SJCRH30 (cell line): Measurements from ENCODE around the gene SLC25A14. TPM values are rescaled to one million over a fixed set of nuclear protein-coding genes. Genes with fewer than 3 reads are reported as not detected.
"Not testable (repeated sequence)": the region's sequence is repeated elsewhere in the genome, so short reads cannot be mapped to it uniquely, and the experiment has no call there.

Experiments used
- DNase-seq, 2 experiments: peaks; one replicate each; pipeline ENCODE4 v3.0.0-alpha.2; 2015 to 2020
- H3K27ac ChIP-seq: fragments of 250-450 bp; sonication (Bioruptor Pico); 2 replicates; pipeline ENCODE4 v1.5.1; 2020; ENCODE audit warnings: mild to moderate bottlenecking, moderate library complexity
- H3K27me3 ChIP-seq: fragments of 250-450 bp; sonication (Bioruptor Pico); 2 replicates; pipeline ENCODE4 v1.5.1; 2020; ENCODE audit warnings: mild to moderate bottlenecking, moderate library complexity
- H3K36me3 ChIP-seq: fragments of 250-450 bp; sonication (Bioruptor Pico); 2 replicates; pipeline ENCODE4 v1.5.1; 2020; ENCODE audit warnings: mild to moderate bottlenecking, moderate library complexity
- H3K4me1 ChIP-seq: fragments of 250-450 bp; sonication (Bioruptor Pico); 2 replicates; pipeline ENCODE4 v1.5.1; 2020; ENCODE audit warnings: mild to moderate bottlenecking, moderate library complexity
- H3K4me3 ChIP-seq: fragments of 250-450 bp; sonication (Bioruptor Pico); 2 replicates; pipeline ENCODE4 v1.5.1; 2020; ENCODE audit warnings: mild to moderate bottlenecking, moderate library complexity
- H3K9me3 ChIP-seq: fragments of 250-450 bp; sonication (Bioruptor Pico); replicated peaks from 2 replicates; pipeline ENCODE4 v1.5.1; 2020; ENCODE audit warnings: mild to moderate bottlenecking, moderate library complexity
- total RNA-seq: library from RNA; depleted of rRNA; stranded (reverse); fragments of >200 nt; shearing (Covaris generic); gene quantifications from 2 replicates; pipeline ENCODE4 v1.2.3, GENCODE V29; 2014; rRNA removed

The SLC25A14 gene, protein sequence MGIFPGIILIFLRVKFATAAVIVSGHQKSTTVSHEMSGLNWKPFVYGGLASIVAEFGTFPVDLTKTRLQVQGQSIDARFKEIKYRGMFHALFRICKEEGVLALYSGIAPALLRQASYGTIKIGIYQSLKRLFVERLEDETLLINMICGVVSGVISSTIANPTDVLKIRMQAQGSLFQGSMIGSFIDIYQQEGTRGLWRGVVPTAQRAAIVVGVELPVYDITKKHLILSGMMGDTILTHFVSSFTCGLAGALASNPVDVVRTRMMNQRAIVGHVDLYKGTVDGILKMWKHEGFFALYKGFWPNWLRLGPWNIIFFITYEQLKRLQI
- total RNA-seq: 13.9 and 17.8 TPM in 2 replicates

DNA sequence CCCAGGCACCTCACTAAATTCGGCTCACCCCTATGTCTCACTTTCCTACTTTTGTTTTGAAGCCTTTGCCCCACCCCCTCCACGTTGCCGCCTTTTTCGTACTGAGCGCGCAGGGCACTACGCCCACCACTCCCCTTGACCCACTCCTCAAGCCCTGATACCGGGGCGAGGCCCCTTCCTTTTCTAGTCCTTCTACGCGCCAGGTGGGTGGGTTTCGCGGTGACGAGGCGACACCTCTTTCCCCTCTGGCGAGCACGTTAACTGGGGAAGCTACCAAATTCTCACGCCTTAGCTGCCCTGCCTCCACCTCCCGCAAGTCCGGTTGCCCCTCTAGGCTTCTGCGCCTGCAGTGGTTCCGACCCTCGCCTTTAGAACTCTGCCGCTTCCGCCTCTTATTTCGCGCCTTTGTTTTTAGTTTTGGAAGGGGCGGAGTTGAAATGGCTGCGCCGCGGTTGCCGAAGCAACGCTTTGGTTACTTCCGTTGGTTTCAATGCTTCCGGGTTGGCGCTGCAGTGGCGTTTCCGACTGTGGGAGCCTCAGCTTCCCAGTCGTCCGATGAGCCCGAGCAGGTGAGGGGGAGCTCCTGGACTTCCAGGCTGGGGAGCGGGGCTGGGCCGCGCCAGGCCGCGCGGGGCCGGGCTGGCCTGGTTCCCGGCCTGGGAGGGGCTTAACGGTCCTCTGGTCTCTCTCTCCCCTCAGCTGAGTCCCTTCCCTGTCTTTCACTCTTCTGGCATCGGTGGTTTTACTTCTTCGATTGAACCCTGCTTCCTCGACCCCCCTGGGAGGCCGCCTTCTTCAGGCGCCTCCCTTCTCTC lies at the start of gene SLC25A14:
Gene SLC25A14, plus strand, starts transcription at position 512 of the 815 bp plus-strand sequence. CDS start 360 bp downstream, outside the sequence.
- peak; percentile 88 to 89 for DNase-seq
- Histone ChIP-seq H3K36me3 (no peaks in the 10 kb centered on the region), H3K27ac (peak within 1 kb of the TSS; percentile 85), H3K9me3 (no peaks in the 10 kb centered on the region), H3K4me1 (peaks cover 3% of the 10 kb centered on the region; the same call in 1 of the 2 replicates), H3K27me3 (no peaks in the 10 kb centered on the region), H3K4me3 (peak within 1 kb of the TSS; percentile 73)

DNA sequence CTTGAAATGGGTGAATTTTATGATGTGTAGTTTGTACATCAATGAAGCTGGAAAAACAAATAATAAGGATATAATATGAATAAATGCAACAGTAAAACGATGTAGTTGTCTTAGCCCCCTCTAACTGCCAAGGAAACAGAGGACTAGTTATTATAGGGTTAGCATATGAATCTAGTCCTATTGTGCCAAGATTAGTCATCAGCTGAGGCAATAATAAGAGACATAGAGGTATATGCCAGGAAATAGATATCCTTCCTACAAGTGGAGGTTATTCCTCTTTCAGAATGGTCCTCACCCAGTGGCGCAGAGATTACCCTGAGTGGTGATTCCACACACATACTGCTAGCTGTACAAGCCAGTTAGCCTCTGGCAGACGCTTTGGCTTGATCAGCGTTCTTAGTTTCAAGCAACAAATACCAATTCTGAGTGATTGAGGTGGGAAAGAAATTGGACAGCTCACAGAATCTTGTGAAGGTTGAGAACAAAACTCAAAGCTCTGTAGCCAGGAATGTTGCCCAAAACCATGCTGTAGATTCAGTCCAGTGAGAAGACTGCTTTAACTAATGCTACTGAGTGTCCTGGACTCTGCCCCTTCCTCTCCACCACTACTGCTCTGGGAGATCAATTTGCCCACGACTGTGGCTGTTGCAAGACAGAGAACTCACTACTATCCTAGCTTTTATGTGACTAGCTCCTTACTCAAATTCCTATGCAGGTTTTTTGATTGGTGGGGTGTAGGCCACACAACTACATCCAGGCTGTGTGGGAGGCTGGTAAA lies 44.0 kb upstream of the SLC25A14 start:
- no peak for DNase-seq
- no peaks in the 10 kb centered on the region for H3K27me3 ChIP-seq
- H3K36me3 ChIP-seq: no peaks in the 10 kb centered on the region
- H3K4me3 ChIP-seq: no peak overlapping the region
- no peaks in the 10 kb centered on the region for H3K4me1 ChIP-seq
- H3K27ac ChIP-seq: no peak overlapping the region
- no peaks in the 10 kb centered on the region for H3K9me3 ChIP-seq

DNA sequence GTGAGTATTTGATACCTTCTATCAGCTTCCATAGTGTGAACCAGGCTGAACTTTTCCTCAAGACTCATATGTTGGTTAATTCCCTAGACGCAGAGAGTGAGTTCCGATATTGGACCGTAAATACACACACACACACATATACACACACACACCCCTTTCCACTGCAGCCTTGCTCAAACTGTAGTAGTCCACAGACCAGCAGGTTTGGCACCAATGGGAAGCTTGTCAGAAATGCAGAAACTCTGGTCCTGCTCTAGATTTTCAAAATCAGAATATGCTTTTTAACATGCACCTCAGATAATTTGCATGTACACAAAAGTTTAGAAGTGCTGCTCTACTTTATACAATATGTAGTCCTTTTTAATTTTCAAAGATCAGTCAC lies 43.4 kb upstream of the SLC25A14 start:
- H3K4me3 ChIP-seq: no peak overlapping the region
- no peaks in the 10 kb centered on the region for H3K9me3 ChIP-seq
- H3K4me1 ChIP-seq: no peaks in the 10 kb centered on the region
- H3K27ac ChIP-seq: no peak overlapping the region
- DNase-seq: no peak
- H3K36me3 ChIP-seq: no peaks in the 10 kb centered on the region
- no peaks in the 10 kb centered on the region for H3K27me3 ChIP-seq

DNA sequence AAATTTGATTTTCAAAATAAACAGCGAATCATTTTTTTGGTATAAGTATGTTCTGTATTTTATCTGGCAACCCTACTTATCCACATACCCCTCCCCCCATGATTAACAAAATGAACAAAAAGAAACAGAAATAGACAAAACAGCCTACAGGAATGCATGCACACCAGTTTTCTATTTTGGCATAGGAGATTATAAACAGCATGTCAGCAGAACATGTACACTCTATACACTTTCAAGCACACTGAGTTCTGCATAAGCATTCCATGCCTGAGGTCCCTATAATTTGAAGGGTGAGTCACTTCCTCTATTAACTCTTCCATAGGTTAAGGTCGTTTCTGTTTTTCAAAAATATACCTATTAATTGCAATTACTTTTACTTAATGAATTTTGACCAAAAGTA lies 43.0 kb upstream of the SLC25A14 start:
- H3K9me3 ChIP-seq: no peaks in the 10 kb centered on the region
- H3K36me3 ChIP-seq: no peaks in the 10 kb centered on the region
- no peaks in the 10 kb centered on the region for H3K4me1 ChIP-seq
- H3K4me3 ChIP-seq: no peak overlapping the region
- H3K27me3 ChIP-seq: no peaks in the 10 kb centered on the region
- H3K27ac ChIP-seq: no peak overlapping the region
- DNase-seq: no peak

DNA sequence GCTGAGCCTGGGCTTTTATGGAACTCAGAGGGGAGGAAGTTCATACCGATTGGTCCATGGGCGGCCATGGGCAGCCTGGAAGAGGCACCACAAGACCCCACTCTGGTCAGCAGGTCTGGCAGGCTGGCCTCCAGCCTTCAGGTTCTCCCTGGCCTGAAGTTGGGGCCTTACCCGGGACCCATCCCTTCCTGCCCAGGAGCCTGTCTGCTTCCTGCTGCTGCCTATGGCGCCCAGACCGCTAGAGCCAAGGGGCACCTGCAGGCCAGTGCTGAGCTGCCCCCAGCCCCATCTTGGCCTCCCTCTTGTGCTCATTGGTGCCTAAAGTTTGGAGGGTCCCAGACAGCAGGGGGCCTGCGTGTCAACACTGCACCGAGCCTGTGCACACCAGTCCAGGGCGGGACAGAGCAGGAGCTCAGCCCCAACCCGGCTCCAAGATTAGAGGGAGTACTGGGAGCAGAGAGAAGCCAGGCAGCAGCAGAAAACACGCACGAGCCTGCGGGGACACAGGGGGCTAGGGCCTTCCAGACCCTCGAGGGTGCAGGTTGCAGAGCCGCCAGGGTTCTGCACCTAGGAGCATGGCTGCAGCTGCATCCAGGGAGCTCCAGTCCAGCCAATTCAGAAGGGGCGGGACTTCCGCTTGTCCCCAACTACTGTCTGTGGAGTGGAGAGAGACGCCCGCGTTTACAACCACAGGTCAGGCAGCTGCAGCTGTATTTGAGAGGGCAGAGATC lies 40.3 kb upstream of the SLC25A14 start:
- peak overlapping the region; percentile 33 for H3K4me3 ChIP-seq
- H3K27ac ChIP-seq: no peak overlapping the region
- H3K36me3 ChIP-seq: no peaks in the 10 kb centered on the region
- H3K9me3 ChIP-seq: no peaks in the 10 kb centered on the region
- peak; percentile 68 to 75 for DNase-seq
- H3K27me3 ChIP-seq: no peaks in the 10 kb centered on the region
- no peaks in the 10 kb centered on the region for H3K4me1 ChIP-seq

DNA sequence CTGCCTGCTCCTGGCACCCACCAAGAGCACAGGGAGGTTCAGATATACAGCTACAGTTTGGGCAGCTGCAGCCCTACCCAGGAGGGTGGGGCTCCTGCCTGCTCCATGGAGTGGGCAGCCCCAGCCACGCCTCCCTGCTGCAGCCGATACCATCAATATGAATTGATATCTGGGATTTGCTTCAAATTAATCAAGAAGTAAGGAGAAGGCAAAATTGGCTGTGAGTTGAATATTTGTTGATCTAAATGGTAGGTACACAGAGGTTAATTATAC lies 39.8 kb upstream of the SLC25A14 start:
- no peaks in the 10 kb centered on the region for H3K9me3 ChIP-seq
- H3K4me1 ChIP-seq: no peaks in the 10 kb centered on the region
- no peak for DNase-seq
- H3K27me3 ChIP-seq: no peaks in the 10 kb centered on the region
- peak overlapping the region; percentile 33 for H3K4me3 ChIP-seq
- no peak overlapping the region for H3K27ac ChIP-seq
- no peaks in the 10 kb centered on the region for H3K36me3 ChIP-seq

DNA sequence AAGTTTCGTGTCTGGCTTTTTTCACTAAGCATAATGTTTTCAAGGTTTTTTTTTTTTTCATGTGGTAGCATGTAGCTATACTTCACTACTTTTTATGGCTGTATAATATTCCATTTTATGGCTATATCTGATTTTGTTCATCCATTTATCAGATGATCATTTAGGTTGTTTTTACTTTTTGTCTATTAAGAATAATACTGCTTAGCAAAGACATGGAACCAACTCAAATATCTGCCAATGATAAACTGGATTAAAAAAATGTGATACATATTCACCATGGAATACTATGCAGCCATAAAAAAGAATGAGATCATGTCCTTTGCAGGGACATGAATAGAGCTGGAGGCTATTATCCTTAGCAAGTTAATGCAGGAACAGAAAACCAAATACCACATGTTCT lies 38.3 kb upstream of the SLC25A14 start:
- H3K9me3 ChIP-seq: no peaks in the 10 kb centered on the region
- no peaks in the 10 kb centered on the region for H3K4me1 ChIP-seq
- H3K27me3 ChIP-seq: no peaks in the 10 kb centered on the region
- DNase-seq: no peak
- H3K27ac ChIP-seq: no peak overlapping the region
- no peaks in the 10 kb centered on the region for H3K36me3 ChIP-seq
- H3K4me3 ChIP-seq: no peak overlapping the region

DNA sequence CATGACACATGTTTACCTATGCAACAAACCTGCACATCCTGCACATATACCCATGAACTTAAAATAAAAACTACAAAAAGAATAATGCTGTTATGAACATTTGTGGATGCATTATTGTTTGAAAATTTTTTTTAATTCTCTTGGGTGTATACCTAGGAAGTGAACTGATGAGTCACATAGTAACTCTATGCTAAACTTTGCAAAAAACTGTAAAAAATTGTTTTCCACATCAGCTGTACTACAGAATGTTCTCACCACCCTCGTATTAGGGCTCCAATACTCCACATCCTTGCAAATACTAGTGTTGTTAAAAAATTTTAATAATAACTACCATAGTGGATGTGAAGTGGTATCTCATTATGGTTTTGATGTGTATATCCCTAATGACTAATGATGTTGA lies 37.7 kb upstream of the SLC25A14 start:
- no peaks in the 10 kb centered on the region for H3K9me3 ChIP-seq
- H3K4me1 ChIP-seq: no peaks in the 10 kb centered on the region
- H3K36me3 ChIP-seq: no peaks in the 10 kb centered on the region
- H3K27ac ChIP-seq: no peak overlapping the region
- no peaks in the 10 kb centered on the region for H3K27me3 ChIP-seq
- no peak for DNase-seq
- no peak overlapping the region for H3K4me3 ChIP-seq

DNA sequence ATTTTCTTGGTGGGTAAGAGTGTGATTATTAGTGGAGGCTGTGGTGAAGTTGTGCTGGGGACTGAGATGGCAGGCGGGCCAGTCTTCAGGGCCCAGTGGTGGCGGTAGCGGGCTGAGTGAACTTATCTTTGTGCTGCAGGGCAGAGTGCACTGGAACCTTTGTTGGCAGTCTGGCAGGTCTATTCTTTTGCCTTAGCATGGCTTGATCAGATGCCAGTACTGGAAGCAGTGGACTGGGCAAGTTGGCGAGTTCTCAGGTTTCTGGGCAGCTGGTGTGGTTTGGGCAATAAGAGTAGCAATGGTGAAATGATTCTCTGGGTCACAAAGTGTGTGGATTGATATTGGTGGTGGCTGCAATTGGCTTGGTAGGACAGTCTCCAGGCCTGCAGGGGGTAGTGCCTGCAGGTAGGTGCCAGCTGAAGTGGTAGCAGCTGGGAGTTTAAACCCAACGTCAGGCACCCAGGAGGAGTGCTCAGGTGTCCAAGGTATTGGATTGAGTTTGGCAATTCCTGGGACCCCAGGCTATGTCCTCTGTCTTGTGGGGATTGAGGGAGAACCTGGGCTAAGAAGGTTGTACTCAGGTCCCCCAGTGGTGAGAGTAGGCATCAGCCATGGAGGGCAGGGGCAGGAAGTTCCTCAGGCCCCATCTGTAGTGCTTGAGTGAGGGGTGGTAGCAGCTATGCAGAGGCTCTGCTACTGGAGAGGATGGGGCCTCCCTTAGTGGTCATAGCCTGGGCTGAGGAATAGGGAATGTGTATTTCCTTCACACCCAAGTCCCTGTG lies 34.9 kb upstream of the SLC25A14 start:
- Histone ChIP-seq H3K36me3 (no peaks in the 10 kb centered on the region), H3K4me1 (no peaks in the 10 kb centered on the region), H3K4me3 (no peak overlapping the region), H3K27ac (no peak overlapping the region), H3K9me3 (no peaks in the 10 kb centered on the region), H3K27me3 (no peaks in the 10 kb centered on the region)
- DNase-seq: no peak

DNA sequence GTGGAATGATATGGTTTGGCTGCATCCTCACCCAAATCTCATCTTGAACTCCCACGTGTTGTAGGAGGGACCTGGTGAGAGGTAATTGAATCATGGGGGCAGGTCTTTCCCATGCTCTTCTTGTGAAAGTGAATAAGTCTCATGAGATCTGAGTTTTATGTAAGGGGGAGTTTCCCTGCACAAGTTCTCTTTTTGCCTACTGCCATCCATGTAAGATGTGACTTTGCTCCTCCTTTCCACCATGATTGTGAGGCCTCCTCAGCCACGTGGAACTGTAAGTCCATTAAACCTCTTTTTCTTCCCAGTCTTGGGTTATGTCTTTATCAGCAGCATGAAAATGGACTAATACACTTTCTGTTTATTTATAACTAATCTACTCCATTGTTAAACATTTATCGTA lies 19.8 kb upstream of the SLC25A14 start:
- not testable (repeated sequence) for H3K4me3 ChIP-seq, H3K27ac ChIP-seq, DNase-seq, H3K36me3 ChIP-seq, H3K27me3 ChIP-seq, H3K9me3 ChIP-seq, H3K4me1 ChIP-seq

DNA sequence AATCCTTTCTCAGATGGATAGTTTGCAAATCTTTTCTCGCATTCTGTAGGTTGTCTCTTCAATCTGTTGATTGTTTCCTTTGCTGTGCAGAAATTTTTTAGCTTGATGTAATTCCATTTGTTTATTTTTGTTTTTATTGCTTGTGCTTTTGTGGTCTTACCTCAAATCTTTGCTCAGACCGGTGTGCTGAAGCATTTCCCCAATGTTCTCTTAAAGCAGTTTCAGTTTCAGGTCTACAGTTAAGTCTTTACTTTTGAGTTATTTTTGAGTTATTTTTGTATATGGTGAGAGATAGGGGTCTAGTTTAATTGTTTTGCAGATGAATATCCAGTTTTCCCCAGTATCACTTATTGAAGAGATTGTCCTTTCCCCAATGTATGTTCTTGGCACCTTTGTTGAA lies 18.2 kb upstream of the SLC25A14 start:
- H3K36me3 ChIP-seq: no peaks in the 10 kb centered on the region
- H3K9me3 ChIP-seq: no peaks in the 10 kb centered on the region
- H3K4me1 ChIP-seq: no peaks in the 10 kb centered on the region
- no peak for DNase-seq
- no peaks in the 10 kb centered on the region for H3K27me3 ChIP-seq
- H3K27ac ChIP-seq: no peak overlapping the region
- no peak overlapping the region for H3K4me3 ChIP-seq

DNA sequence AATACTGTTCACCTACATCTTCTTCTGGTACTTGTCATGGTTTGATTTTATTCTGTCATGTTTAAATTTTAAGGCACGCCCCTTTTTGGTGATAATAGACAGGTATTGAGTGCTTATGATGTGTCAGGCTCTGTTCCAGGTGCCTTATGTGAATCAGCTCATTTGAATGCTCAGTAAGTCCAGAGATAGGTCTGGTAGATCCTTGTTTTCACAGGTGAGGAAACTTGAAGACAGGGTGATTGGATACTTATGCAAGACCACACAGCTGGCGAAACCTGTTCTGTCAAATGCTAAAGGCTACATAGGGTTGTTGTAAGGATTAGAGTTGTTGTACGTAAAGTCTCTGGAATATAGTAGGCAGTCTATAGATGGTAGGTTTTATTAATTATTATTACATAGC lies 9.6 kb upstream of the SLC25A14 start:
- Histone ChIP-seq H3K27me3 (no peaks in the 10 kb centered on the region), H3K27ac (no peak overlapping the region), H3K36me3 (no peaks in the 10 kb centered on the region), H3K4me1 (no peaks in the 10 kb centered on the region), H3K9me3 (no peaks in the 10 kb centered on the region), H3K4me3 (no peak overlapping the region)
- no peak for DNase-seq

DNA sequence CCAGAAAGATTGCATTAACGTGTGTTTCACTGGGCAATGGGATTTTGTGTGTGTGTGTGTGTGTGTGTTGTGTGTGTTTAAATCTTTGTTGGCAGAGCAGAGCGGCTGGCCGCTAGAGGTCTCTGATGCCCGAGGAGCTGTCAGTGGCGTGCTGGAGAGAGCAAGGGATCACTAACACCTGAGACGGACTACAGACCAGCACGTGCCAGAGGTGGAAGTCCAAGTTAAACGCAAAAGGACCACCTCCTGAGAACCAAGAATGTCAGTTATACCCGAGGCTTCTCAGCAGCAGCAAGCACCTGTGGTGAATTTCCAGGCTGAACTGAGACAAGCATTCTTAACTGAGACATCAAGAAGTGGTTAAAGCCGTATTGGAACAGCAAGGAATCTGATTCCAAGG lies 9.0 kb upstream of the SLC25A14 start:
- Histone ChIP-seq H3K27ac (no peak overlapping the region), H3K36me3 (no peaks in the 10 kb centered on the region), H3K27me3 (no peaks in the 10 kb centered on the region), H3K4me3 (no peak overlapping the region), H3K9me3 (no peaks in the 10 kb centered on the region), H3K4me1 (no peaks in the 10 kb centered on the region)
- peak; percentile 50 to 60 for DNase-seq

DNA sequence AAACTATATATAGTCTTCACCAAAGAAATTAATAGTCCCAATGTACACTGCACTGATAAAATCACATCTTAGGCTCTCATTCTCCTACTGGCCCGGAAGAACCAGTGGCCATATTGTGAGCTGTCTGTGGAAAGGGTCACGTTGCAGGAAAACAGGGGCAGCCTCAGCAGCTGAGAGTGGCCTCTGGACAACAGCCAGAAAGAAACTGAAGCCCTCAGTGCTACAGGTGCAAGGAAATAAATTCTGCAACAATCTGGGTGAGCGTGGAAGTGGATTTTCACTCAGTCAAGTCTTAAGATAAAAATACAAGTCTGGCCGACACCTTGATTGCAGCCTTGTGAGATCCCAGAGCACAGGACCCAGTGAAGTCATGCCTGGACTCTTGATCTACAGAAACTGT lies 3.2 kb upstream of the SLC25A14 start:
- Histone ChIP-seq H3K27me3 (no peaks in the 10 kb centered on the region), H3K4me3 (no peak overlapping the region), H3K9me3 (no peaks in the 10 kb centered on the region), H3K36me3 (no peaks in the 10 kb centered on the region), H3K27ac (no peak overlapping the region), H3K4me1 (peaks cover 3% of the 10 kb centered on the region; the same call in 1 of the 2 replicates)
- peak; percentile 25 to 54 for DNase-seq
